Body of pancreas (tissue), 4 donors: ENCODE data around the gene NACC2.

Experiments
- CTCF ChIP-seq, 7 experiments: fragments of 450-650 bp in 4 of 7; fragments of 200-600 bp in 3 of 7; sonication (generic) in 3 of 7; IDR thresholded peaks; one replicate each; pipeline ENCODE4 v1.5.1; 2016 to 2019; ENCODE audit warnings: antibody characterized with exemption in 7 of 7
- POLR2A ChIP-seq, 3 donors: fragments of 450-650 bp; IDR thresholded peaks; one replicate each; pipeline ENCODE4 v1.6.1; 2016; ENCODE audit warnings: antibody characterized with exemption in 3 of 3, mild to moderate bottlenecking in 2 of 3

GRCh38 chr9:136053757-136054142, 41.3 kb downstream of the NACC2 start:
- TF ChIP-seq POLR2A (IDR thresholded peaks at IDR 0.05) (no peak), CTCF (IDR thresholded peaks at IDR 0.05) (no peak)
